Panc1 (cell line): ENCODE measurements around the gene NREP. TPM values are rescaled to one million over a fixed set of nuclear protein-coding genes. Genes with fewer than 3 reads are reported as not detected.

Source experiments
- ATAC-seq: fragments of 200-7000 bp; cut with Tn5 transposase; 2 replicates; pipeline ENCODE4 v1.9.1; 2020; ENCODE audit warnings: mild to moderate bottlenecking, moderate library complexity
- BruUV-seq: library from RNA; stranded (reverse); fragments of 400-500 nt; replicated peaks from 2 replicates; lab custom pipeline; 2021; lab: Mats Ljungman, UMichigan
- CTCF ChIA-PET: fragments of 300-600 bp; sonication (Branson Sonifier 250); formaldehyde crosslinking; loops from one replicate; lab custom pipeline; 2022; ENCODE audit warnings: antibody characterized with exemption; lab: Charles Lee
- POLR2A ChIA-PET: fragments of 300-600 bp; sonication (Branson Sonifier 250); formaldehyde crosslinking; loops from one replicate; lab custom pipeline; 2022; ENCODE audit warnings: antibody characterized with exemption; lab: Charles Lee
- DNase-seq: peaks from one replicate; pipeline ENCODE4 v3.0.0-alpha.2; 2010; ENCODE audit warnings: low read depth, low spot score
- H3K27ac ChIP-seq: 2 replicates; pipeline ENCODE4 v1.5.1; 2011; ENCODE audit warnings: mild to moderate bottlenecking, low read length, inconsistent platforms
- H3K27me3 ChIP-seq: fragments of 200-500 bp; sonication (Bioruptor generic); 2 replicates; pipeline ENCODE4 v1.6.0; 2014; ENCODE audit warnings: low read length, inconsistent platforms; ENCODE audit not compliant: control insufficient read depth, insufficient read depth
- H3K36me3 ChIP-seq: fragments of 200-500 bp; sonication (Bioruptor generic); 2 replicates; pipeline ENCODE4 v1.5.1; 2014; ENCODE audit warnings: inconsistent platforms, mild to moderate bottlenecking, low read length, moderate library complexity; ENCODE audit not compliant: control insufficient read depth, insufficient read depth
- H3K4me1 ChIP-seq: 2 replicates; pipeline ENCODE4 v1.5.1; 2011; ENCODE audit warnings: inconsistent platforms, mild to moderate bottlenecking, low read length, moderate library complexity; ENCODE audit not compliant: control insufficient read depth, insufficient read depth
- H3K4me3 ChIP-seq, 2 experiments: 2 replicates each; pipeline ENCODE4 v1.5.1; 2011 to 2012; ENCODE audit warnings: low read depth in 2 of 2, low read length in 2 of 2, mild to moderate bottlenecking in 2 of 2, inconsistent platforms in 1 of 2, moderate library complexity in 1 of 2
- H3K9me3 ChIP-seq: fragments of 200-500 bp; sonication (Bioruptor generic); 2 replicates; pipeline ENCODE4 v1.5.1; 2014; ENCODE audit warnings: low read depth, mild to moderate bottlenecking, inconsistent platforms, low read length, moderate library complexity; ENCODE audit not compliant: control insufficient read depth, insufficient read depth
- CTCF ChIP-seq: fragments of 450-650 bp; IDR thresholded peaks from 2 replicates; pipeline ENCODE4 v1.5.1; 2017; ENCODE audit warnings: mild to moderate bottlenecking
- POLR2AphosphoS5 ChIP-seq: IDR thresholded peaks from 2 replicates; pipeline ENCODE4 v1.6.1; 2012; ENCODE audit warnings: mild to moderate bottlenecking, low read depth, low read length, moderate library complexity
- REST ChIP-seq, 2 experiments: IDR thresholded peaks; 2 replicates each; pipeline ENCODE4 v1.6.1; 2011 to 2012; ENCODE audit warnings: low read depth in 2 of 2, control low read depth in 1 of 2, low read length in 1 of 2, mild to moderate bottlenecking in 1 of 2, moderate library complexity in 1 of 2; ENCODE audit not compliant: insufficient read depth in 1 of 2
- SIN3A ChIP-seq: IDR thresholded peaks from 2 replicates; pipeline ENCODE4 v1.6.1; 2012; ENCODE audit warnings: low read depth, mild to moderate bottlenecking, low read length, moderate library complexity, borderline replicate concordance; ENCODE audit not compliant: insufficient read depth
- TCF7L2 ChIP-seq: IDR thresholded peaks from 2 replicates; pipeline ENCODE4 v1.6.1; 2011; ENCODE audit warnings: mild to moderate bottlenecking, low read depth, low read length, inconsistent platforms
- in situ Hi-C: cut with HindIII; loops from 2 replicates; pipeline ENCODE4 v1.10.0; 2016; ENCODE audit warnings: low sequenced_read_pairs, low pct_unique_long_range_greater_than_20kb
- intact Hi-C: fragments of 100-400 bp; cut with micrococcal nuclease; formaldehyde crosslinking; loops from one replicate; pipeline ENCODE4 v1.10.0; 2022; ENCODE audit not compliant: unreplicated experiment
- total RNA-seq: library from RNA; stranded (reverse); gene quantifications from one replicate; pipeline ENCODE4 v1.2.1, GENCODE V29; 2021; ENCODE audit not compliant: unreplicated experiment

Gene NREP
- total RNA-seq, 1 experiment from 2014 or later, result 4.9 TPM

- no peak for ATAC-seq
- in situ Hi-C loops (no loop called here), intact Hi-C loops (no loop called here)
- Histone ChIP-seq H3K27me3 (no peaks in the 10 kb centered on the region), H3K4me1 (no peaks in the 10 kb centered on the region), H3K27ac (no peak overlapping the region), H3K9me3 (no peaks in the 10 kb centered on the region), H3K36me3 (no peaks in the 10 kb centered on the region), H3K4me3 (no peak overlapping the region)
- ChIA-PET CTCF (no interaction called here), POLR2A (no interaction called here)
- TF ChIP-seq TCF7L2 (no peak), REST (IDR thresholded peaks at IDR 0.05; ENCODE audit: insufficient read depth in 1 of 2, low read depth in 2 of 2, low read length in 1 of 2) (no peak), CTCF (no peak), POLR2AphosphoS5 (no peak), SIN3A (no peak)
- no peak for DNase-seq
- no TSS peak for BruUV-seq
These were observed 27.6 kb upstream of the NREP start for GRCh38 chr5:111784491-111785181.

- DNase-seq (no peak), ATAC-seq (no peak)
- CTCF ChIA-PET, result no interaction called here
- Histone ChIP-seq H3K27ac (no peak overlapping the region), H3K4me3 (no peak overlapping the region), H3K27me3 (no peaks in the 10 kb centered on the region), H3K9me3 (no peaks in the 10 kb centered on the region), H3K4me1 (no peaks in the 10 kb centered on the region), H3K36me3 (no peaks in the 10 kb centered on the region)
- BruUV-seq, result no TSS peak
- in situ Hi-C loops (no loop called here), intact Hi-C loops (no loop called here)
- TF ChIP-seq CTCF (no peak), REST (IDR thresholded peaks at IDR 0.05; ENCODE audit: insufficient read depth in 1 of 2, low read depth in 2 of 2, low read length in 1 of 2) (no peak), POLR2AphosphoS5 (no peak), SIN3A (no peak), TCF7L2 (no peak)
- POLR2A ChIA-PET, result no interaction called here
These were observed 26.5 kb upstream of the NREP start for GRCh38 chr5:111783537-111783936.
